Activated naive CD4-positive, alpha-beta T cell (primary cell): Measurements from ENCODE around the gene HM13.
"Not testable (repeated sequence)": the region's sequence is repeated elsewhere in the genome, so short reads cannot be mapped to it uniquely, and the experiment has no call there.

ENCODE experiments used
- DNase-seq, 4 experiments: peaks; one replicate each; lab custom pipeline; 2025; lab: John Stamatoyannopoulos, UW

HM13 gene, protein sequence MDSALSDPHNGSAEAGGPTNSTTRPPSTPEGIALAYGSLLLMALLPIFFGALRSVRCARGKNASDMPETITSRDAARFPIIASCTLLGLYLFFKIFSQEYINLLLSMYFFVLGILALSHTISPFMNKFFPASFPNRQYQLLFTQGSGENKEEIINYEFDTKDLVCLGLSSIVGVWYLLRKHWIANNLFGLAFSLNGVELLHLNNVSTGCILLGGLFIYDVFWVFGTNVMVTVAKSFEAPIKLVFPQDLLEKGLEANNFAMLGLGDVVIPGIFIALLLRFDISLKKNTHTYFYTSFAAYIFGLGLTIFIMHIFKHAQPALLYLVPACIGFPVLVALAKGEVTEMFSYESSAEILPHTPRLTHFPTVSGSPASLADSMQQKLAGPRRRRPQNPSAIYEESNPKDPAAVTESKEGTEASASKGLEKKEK

DNA sequence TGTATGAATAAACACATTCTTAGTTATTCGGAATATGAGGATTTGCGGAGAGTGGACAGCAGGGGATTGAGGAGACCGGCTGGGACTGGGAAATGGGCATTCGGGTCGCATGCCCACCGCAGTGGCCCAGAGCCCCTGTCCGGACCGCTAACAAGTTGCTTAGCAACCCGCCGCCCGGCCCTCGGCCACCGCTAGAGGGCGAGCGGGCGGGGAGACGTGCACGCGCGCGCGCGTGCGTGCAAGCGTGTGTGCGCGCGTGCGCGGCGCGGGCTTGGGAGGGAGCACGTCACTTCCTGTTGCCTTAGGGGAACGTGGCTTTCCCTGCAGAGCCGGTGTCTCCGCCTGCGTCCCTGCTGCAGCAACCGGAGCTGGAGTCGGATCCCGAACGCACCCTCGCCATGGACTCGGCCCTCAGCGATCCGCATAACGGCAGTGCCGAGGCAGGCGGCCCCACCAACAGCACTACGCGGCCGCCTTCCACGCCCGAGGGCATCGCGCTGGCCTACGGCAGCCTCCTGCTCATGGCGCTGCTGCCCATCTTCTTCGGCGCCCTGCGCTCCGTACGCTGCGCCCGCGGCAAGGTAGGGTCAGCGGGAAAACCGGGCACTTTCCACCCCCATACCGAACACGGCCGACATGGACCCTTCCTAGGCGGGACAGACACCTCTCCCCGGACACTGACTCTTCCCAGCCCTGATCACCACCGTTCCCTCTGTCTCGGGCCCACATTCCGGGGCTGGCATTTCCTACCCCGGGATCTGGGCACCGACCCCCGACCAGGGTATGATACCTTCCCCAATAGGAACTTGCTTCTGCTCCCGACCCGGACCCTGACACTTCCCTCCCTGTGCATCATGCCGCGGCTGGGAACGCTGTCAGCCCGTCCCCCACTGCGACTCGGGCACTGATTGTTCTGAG, at the start of gene HM13:
TSS of gene HM13 (plus strand) at position 289 of the 918 bp plus-strand sequence. CDS start at position 399, 110 bp downstream.
- peak; percentile 71 to 82 (median 76) for DNase-seq

DNA sequence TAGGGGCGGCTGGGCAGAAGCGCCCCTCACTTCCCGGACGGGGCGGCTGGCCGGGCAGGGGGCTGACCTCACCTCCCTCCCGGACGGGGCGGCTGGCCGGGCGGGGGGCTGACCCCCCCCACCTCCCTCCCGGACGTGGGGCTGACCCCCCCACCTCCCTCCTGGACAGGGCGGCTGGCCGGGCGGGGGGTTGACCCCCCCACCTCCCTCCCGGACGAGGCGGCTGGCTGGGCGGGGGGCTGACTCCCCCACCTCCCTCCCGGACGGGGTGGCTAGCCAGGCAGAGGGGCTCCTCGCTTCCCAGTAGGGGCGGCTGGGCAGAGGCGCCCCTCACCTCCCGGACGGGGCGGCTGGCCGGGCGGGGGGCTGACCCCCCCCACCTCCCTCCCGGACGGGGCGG, 43.3 kb upstream of the HM13 start:
- not testable (repeated sequence) for DNase-seq

DNA sequence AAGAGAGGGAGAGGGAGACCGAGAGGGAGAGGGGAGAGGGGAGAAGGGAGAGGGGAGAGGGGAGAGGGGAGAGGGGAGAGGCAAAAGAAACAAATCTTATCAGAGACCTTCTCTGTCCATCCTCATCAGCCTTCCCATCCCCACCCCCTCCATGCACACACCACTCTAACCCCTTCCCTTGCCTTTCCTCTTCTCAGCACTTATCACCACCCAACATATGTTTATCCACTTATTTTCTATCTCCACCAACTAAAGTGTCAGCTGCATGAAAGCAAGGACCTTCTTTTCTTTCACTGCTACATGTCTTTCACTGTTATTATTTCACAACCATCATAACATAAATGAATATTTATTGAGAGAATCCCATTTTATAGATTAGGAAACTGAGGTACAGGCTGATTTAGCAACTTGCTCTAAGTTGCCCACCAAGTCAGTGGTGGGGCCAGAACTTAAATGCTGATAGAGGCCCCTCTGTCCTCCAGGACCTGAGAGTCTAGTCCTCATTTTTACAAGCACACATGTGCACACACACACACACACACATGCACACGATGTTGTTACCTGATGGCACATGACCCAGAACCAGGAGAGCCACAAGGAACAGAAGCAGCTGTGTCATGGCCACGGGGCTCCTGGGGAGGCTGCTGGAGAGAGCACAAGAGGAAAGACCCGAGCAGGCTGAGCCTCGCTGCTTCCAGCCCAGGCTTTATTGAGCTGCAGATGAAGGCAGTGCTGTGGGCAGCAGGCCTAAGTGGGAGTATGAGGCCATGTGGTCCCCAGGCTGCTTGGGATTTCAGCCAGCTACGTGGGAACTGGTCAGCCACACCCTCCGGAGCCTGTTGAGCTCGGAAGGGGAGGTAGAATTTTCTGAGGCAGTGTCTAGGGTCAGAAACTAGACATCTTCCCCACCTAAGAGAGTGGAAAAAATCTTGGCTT, 41.6 kb upstream of the HM13 start:
- no peak for DNase-seq

DNA sequence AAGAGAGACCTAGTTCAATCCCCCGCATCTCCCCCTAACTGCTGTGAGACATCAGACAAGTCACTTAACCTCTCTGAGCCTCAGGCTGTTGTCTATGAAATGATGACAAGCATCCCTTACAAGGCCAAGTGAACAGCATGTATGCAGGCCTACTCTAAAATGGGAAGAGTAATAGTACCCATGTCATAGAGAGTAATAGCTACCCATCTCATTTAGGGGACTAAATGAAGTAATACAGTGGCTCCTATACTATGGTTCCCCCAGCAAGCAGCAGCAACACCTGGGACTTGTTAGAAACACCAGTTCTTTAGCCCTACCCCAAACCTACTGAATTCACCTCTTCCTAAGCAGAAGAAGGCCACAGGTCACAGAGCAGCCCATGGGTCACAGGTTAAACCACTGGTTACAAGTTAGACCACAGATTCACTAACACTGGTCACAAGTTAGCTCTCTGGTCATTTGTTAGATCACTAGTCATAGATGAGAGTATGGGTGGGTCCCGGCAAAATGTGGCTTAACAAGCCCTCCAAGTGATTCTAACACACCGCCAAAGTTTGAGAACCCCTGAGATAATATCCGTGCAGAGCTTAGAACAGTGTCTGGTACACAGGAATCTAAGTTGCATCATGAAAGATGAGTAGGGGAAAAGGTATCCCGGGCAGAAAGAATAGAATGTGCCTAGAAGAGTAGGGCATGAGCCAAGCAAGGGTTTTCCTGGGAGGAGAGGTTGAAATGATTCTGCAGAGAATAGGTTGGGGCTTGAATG, 40.7 kb upstream of the HM13 start:
- DNase-seq: no peak

DNA sequence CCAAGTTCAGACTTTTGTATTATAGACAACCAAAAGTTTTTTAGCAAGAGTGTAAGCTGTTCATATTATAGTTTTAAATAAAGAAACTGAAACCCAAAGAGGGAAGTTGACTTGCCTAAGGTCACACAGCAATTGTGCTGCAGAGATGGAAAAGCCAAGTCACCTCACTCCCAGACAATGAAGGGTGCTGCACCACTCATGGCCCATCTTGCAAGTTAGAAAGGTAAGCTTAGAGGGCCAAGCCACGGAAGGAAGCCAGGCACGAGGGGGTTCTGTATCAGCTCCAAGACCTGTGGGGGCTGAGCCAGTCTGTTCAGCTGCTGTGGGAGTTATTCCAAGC, 40.2 kb upstream of the HM13 start:
- DNase-seq: no peak

DNA sequence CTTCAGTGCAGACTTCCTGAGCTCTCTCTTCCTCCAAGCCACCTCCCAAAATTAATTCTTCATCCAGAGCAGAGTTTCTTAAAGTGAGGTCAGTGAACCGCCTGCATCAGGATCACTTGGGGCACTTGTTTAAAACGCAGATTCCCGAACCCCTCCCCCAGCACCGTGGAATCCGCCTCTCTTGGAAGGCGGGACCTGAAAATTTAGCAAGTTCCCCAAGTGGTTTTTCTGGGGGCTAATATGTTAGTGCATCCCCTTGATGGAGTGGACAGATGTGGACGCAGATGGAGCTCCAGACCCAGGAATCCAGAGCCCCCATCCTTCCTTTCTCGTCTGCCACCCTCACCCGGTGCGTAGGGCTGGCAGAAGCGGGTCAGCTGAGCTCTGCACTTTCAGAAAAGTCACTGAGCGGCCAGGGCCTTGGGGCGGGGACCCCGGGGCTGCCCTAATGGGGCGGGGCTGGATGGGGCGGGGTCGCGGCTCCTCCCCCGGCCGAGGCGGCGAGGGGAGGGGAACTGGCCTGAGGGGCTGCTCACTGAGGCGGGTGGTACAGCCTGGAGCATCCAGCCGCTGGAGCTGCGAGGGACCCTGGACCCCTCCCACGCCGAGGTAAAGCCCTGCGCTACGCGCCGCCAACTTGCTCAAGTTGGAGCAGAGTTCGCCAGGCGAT, 39.3 kb upstream of the HM13 start, which contains the start of the genes DEFB124 and REM1:
TSS of gene DEFB124 (minus strand) at position 370 of the 670 bp plus-strand sequence. CDS start 2,114 bp downstream, outside the sequence.
TSS of gene REM1 (plus strand) at position 531 of the 670 bp plus-strand sequence. CDS start 1,158 bp downstream, outside the sequence.
- no peak for DNase-seq

DNA sequence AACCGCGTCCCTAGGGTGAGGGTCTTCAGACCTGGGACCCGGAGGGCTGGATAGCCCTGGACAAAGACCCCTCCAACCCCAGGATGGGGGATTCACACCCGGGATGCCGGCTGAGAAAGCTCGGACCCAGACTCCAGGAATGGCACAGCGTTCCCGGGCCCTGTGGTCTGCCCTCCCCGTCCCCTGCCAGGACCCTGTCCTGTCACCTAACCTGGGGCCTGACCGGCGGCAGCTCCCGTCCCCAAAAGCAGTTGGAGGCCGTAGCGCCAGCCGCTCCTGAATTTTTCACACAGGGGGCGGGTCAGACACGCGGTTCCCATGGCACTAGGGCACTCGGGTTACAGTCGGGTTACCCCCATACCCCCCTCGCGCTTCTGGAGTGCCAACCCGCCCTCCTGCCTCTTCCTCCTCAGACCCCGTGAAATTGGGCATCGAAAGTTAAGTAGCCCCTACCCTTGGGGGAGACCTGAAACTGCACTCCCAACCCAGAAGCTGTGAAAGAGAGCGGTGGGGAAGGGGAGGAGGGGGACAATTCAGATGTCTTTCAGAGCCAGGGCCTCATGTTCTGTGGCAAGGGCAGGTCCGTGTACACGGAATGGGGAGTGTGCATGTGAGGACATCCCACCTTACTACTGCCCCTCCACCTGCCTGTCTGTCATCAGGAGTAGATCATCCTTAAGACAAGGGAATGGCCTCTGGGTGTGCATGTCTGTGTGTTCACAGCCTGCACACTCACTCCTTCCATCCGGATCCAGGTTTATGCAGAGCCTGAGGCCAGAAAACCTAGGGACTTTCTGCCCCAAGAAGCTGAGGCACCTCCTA, 38.6 kb upstream of the HM13 start:
- DNase-seq: no peak

DNA sequence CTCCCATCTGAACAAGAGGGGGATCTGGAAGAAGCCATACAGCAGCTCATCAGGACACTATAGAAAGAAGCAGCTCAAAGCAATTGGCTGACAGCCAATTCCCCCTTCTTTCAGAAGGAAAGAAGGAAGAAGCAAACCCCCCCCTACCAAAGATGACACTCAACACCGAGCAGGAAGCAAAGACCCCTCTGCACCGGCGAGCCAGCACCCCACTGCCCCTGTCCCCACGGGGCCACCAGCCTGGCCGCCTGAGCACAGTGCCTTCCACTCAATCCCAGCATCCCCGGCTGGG, 38.0 kb upstream of the HM13 start:
- no peak for DNase-seq

DNA sequence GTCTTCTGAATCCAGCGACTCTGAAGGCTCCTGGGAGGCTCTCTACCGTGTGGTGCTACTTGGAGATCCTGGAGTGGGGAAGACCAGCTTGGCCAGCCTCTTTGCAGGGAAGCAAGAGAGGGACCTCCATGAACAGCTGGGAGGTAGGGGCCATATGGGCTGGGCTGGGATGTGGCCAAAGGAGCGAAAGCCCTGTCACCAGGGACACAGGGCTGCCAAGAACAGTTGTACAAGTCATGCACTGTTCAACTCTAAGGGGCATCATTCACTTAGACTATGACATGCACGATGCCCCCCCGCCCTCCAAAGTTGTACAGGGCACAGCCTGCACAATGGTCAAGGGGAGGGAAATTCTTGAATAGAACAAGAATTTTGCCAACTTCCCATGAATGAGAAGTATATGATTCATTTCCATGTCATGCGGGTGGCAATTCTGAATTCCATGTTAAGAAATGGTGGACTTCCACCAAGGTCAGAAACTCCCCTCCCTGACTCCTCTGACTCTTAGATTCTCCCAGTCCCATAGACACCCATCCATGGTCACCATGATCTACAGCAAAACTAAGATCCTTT, 37.5 kb upstream of the HM13 start:
- DNase-seq: no peak

DNA sequence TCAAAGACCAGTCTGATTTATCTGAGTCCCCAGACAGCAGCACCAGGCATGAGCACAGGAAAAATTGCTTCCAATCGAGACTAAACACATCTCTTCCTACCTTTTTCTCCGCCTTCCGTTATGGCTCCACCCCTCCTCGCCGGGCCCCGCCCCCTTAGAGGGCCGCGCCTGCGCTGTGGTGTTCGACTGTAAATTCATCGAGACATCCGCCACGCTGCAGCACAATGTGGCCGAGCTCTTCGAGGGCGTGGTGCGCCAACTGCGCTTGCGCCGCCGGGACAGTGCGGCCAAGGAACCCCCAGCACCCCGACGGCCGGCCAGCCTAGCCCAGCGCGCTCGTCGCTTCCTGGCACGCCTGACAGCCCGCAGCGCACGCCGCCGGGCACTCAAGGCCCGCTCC, 30.2 kb upstream of the HM13 start:
- no peak for DNase-seq

DNA sequence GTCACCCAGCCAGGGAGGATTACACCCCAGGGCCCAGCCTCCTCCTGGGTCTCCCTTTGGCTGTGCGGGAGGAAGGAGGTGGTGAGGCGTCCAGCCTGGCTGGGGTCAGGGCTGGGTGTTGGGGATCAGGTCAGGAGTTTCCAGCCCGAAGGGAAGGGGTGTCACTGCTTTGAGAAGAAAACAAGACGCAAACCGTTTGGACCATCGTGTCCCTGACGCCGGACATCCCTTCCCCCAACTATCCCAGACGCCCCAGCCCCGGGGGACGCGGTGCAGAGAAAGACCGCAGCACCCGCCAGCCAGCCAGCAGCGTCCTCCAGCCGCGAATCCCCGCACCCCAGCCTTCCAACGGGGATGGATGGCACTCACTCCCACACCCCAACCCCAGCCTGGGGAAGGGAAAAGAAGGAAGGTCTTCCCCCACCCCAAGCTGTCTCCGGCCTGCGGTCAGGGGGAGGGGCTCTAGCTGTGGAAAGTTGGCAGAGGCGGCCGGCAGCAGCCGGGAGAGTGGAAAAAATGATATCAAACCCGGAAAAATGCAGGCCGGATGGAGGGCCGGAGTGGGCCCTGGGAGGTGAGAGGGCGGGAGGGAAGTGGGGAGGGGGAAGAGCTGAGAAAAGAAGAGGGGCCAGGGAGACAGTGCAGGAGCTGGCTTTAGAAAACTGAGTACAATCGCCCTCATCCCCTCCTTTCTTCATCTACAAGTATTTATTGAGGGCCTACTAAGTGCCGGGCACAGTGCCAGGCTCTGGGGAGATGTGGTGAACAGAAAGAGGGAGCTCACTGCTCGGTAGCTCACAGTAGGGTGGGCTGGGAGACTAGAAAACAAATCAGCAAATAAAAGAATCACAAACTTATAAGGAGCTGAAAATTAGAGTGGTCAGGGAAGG, 28.5 kb upstream of the HM13 start:
- DNase-seq: no peak

DNA sequence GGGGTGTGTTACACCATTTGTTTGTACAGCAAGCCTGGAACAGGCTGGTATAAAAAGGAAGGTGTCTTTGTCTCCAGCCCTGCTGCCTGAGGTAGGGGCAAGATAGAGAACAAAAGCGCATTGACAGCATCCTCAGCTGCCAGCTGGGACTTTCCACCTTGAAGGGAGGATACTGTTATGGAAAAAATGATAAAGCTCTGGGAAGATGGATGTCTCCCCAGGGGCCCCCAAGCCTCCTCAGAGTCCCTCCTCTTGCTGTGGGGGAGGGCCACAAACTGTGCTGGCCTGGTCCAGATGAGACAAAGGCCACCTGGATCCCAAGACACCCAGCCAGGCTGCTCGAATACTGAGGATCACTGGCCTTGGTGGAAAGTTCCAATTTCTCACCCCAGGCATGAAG, 26.1 kb upstream of the HM13 start:
- no peak for DNase-seq

DNA sequence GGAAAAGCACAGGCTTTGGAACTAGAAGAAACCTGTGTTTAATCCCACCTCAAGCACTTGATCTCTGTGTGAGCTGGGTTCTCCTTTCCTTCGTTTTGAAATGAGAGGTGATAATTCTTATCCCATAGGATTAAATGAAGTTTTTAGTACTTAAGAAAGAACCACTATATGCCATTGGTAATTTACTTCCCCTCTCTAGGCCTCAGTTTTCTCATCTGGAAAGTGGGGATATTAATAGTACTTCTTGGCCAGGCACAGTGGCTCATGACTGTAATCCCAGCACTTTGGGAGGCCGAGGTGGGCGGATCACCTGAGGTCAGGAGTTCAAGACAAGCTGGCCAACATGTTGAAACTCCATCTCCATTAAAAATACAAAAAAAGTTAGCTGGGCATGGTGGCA, 25.1 kb upstream of the HM13 start:
- no peak for DNase-seq

DNA sequence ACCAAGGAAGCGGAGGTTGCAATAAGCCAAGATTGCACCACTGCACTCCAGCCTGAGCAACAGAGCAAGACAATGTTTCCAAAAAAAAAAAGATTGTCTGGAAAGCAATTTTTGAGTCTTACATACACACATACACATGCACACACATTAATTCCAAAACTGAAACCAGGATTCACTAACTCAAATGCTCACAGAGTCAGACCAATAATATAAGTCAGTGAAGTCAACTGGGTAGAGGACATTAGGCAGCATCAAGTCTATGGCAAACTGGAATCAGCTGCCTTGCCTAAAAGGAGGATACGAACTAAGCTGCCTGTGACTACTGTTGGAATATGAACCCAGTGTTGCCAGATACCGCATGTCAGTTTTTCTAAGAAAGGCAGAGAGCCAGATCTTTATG, 23.5 kb upstream of the HM13 start:
- DNase-seq: no peak

DNA sequence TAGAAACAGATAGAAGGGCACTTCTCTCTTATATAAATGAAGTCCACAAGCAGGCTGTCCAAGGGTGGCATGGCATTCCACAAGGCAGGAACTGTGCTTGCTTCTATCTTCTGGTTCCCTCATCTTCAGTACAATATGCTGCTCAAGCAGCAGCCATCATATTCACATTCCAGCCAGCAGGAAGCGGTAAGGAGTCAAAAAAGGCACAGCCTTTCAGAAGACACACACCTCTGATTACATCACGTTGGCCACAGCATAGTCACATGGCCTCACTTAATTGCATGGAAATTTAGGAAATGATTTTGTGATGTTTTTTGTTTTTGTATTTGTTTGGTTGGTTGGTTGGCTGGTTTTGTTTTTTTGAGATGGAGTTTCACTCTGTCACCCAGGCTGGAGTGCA, 20.1 kb upstream of the HM13 start:
- DNase-seq: no peak

DNA sequence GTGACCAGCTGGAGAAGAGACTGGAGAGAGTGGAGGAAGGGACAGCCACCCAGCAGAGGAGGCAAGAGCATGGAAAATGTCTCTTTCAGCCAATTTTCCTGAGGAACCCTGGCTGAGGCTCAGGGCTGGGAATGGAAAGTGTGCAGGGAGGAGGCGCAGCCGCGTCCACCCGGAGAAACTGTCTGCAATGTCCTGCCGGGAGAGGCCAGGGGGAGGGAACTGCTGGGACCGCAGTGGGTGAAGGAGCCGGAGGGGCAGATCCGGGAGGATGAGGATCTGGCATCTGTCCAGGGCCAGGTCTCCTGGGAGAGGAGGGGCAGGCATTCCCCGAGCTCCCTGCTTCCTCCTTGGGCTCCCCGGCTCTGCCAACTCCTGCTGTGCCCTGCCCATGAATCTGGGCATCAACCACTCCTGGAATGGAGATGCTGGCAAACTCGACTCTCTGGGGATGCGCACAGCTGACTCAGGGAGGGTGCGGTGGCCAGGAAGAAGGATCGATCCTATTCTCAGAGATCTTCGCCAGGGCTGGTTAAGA, 17.4 kb upstream of the HM13 start:
- DNase-seq: no peak

DNA sequence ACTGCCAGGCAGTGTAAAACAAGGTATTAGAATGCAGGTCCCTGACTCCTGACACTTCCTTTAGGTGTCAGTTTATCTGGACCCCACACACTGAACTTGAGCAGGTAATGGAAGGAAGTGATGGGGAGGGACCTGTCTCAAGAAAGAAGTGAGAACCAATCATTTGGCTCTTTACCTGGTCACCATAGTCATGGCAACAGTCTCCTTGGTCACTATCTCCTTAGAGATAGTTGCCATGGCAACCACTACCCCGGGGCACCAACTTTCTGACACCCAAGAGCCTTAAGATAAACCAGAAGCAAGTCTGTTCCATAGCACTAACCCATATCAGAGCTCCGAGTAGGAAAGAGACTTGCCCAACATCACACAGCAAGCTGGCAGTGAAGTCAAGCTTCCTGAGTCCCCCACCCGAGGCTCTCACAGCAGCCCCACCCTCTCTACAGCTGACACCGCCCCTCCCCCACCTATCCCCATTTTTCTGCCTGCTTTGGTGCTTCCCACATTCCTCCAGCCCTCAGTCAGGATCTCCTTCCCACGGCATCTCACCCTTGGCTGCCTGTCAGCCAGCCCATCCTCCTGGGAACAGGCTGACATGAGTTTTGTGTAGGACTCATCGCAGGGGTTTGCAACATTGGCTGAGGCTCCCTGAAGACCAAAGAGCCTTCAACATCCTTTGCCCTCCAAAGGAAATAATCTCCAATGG, 16.3 kb upstream of the HM13 start:
- DNase-seq: no peak
